ENCODE results near the gene SHLD1. TPM values are rescaled to one million over a fixed set of nuclear protein-coding genes. Genes with fewer than 3 reads are reported as not detected.
"Not testable (repeated sequence)": the region's sequence is repeated elsewhere in the genome, so short reads cannot be mapped to it uniquely, and the experiment has no call there.

SHLD1 gene
- total RNA-seq, 1 donor from 2014 or later: 4.1 TPM

DNA sequence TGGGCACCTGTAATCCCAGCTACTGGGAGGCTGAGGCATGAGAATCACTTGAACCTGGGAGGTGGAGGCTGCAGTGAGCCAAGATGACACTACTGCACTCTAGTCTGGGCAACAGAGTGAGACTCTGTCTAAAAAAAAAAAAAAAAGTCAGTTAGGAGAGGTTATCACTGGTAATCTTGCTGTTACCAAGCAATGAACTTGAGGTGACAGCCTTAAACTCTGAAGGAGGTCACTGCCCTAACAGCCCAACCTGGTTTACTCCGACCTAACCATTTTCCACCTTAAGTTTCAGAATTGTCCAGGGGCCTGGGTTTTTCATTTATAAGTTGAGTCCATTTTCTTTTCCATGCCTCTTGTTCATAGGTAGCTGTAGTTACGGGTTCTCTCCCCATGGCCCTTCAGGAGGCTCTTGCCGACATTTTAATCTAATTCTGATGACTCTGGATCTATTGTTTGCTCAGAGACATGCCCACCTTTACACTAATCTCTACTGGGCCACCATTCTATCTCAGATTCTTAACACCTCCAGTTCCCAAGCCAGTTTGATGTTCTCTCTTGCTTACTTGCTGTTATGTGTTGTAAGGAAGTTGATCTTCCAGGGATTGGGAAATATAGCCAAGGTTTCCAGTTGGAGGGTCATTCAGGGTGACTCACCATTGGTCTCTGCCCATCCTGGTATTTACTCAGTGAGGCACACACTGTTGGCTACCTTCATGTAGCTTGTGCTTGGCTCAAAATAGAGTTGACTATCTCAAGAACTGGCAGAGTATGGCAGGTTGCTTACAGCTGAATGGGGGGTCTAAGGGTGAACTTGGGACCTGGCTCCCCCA lies 29.1 kb downstream of the SHLD1 start:
- no peaks in the 10 kb centered on the region for H3K27me3 Mint-ChIP-seq (ENCODE audit: unreplicated experiment)
- H3K27ac Mint-ChIP-seq (ENCODE audit: unreplicated experiment): no peak overlapping the region
- TF ChIP-seq, protein P1, sequence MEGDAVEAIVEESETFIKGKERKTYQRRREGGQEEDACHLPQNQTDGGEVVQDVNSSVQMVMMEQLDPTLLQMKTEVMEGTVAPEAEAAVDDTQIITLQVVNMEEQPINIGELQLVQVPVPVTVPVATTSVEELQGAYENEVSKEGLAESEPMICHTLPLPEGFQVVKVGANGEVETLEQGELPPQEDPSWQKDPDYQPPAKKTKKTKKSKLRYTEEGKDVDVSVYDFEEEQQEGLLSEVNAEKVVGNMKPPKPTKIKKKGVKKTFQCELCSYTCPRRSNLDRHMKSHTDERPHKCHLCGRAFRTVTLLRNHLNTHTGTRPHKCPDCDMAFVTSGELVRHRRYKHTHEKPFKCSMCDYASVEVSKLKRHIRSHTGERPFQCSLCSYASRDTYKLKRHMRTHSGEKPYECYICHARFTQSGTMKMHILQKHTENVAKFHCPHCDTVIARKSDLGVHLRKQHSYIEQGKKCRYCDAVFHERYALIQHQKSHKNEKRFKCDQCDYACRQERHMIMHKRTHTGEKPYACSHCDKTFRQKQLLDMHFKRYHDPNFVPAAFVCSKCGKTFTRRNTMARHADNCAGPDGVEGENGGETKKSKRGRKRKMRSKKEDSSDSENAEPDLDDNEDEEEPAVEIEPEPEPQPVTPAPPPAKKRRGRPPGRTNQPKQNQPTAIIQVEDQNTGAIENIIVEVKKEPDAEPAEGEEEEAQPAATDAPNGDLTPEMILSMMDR (IDR thresholded peaks at IDR 0.05): no peak
- H3K9me3 Mint-ChIP-seq (ENCODE audit: unreplicated experiment): no peaks in the 10 kb centered on the region
- H3K4me3 Mint-ChIP-seq (ENCODE audit: unreplicated experiment): no peak overlapping the region
- no peak for DNase-seq (ENCODE audit: extremely low spot score, unreplicated experiment)
- peaks cover 11% of the 10 kb centered on the region for H3K36me3 Mint-ChIP-seq (ENCODE audit: unreplicated experiment)
- no peaks in the 10 kb centered on the region for H3K4me1 Mint-ChIP-seq (ENCODE audit: unreplicated experiment)

DNA sequence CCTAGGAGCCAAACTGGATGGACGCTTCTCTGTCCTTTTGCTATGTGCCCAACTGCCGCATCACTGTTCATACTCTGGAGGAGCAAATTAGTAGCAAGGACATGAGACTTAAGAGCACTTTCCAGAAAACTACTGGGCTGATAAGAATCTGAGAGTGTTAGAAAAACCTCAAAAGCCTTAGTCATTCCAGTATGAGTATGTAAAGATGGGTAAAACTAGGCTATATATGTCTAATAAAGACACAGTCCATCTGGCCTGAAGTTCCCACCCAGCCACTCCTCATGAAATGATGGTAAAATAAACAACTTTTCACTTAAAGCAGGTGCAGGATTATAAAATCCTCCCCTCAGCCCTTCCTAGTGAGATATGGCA lies 30.6 kb downstream of the SHLD1 start:
- Mint-ChIP-seq H3K36me3 (ENCODE audit: unreplicated experiment) (peaks cover 5% of the 10 kb centered on the region), H3K4me1 (ENCODE audit: unreplicated experiment) (no peaks in the 10 kb centered on the region), H3K27ac (ENCODE audit: unreplicated experiment) (no peak overlapping the region), H3K27me3 (ENCODE audit: unreplicated experiment) (no peaks in the 10 kb centered on the region), H3K9me3 (ENCODE audit: unreplicated experiment) (no peaks in the 10 kb centered on the region), H3K4me3 (ENCODE audit: unreplicated experiment) (no peak overlapping the region)
- DNase-seq (ENCODE audit: extremely low spot score, unreplicated experiment): no peak
- TF ChIP-seq, protein P1 (IDR thresholded peaks at IDR 0.05): no peak

DNA sequence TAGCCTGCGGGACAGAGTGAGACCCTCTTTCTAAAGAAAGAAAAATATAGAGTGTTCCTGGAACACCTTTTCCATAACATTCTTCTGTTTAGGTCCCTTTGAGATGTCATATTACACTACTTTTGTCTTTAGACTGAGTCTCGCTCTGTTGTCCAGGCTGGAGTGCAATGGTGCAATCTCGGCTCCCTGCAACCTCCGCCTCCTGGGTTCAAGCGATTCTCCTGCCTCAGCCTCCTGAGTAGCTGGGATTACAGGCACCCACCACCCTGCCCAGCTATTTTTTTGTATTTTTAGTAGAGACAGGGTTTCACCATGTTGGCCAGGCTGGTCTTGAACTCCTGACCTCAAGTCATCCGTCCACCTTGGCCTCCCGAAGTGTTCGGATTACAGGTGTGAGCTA lies 31.2 kb downstream of the SHLD1 start:
- not testable (repeated sequence) for H3K36me3 Mint-ChIP-seq (ENCODE audit: unreplicated experiment); DNase-seq (ENCODE audit: extremely low spot score, unreplicated experiment); H3K4me3 Mint-ChIP-seq (ENCODE audit: unreplicated experiment); H3K27ac Mint-ChIP-seq (ENCODE audit: unreplicated experiment); H3K27me3 Mint-ChIP-seq (ENCODE audit: unreplicated experiment); H3K9me3 Mint-ChIP-seq (ENCODE audit: unreplicated experiment); H3K4me1 Mint-ChIP-seq (ENCODE audit: unreplicated experiment)

DNA sequence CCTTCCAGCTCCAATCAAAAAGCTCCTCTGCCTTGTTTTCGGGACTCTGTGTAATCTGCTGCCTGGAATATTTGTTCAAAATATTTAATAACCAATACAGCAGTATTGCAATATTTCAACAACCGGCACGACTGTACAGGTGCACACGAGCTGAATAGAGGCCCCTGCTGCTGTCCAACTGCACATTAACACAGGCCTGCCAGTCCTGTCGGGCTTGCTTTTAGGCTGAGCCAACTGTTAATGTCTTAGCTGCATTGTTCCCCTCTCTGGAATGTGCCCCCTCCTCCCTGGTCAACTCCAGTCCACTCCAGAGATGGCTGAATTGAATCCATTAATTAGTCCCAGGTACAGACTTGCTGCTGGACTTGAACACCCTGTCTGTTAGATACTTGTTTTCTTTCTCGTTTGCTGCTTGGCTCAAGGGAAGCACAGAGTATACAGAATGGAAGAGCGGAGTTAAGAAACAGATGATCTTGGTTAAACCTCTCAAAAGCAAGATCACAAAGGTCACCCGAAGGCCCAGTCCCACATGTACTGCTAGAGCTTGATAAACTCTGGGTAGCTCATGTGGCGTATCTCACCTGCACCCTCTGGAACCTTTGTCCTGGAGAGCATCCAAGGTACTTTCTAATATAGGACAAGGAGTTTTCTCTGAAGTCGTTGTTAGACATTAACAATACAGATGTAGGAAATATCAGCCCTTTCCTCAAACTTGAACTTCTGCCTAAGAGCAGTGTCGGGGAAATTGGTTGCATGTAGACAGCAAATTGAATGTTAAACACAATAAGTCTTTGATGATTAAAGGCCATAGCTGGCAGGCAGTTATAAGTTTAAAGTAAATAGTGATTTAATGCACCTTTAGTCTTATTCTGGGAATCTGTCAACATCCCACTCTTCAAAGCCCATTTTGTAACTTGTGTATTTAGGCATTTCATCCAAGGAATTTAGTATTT lies 31.9 kb downstream of the SHLD1 start:
- Mint-ChIP-seq H3K9me3 (ENCODE audit: unreplicated experiment) (no peaks in the 10 kb centered on the region), H3K36me3 (ENCODE audit: unreplicated experiment) (peaks cover 5% of the 10 kb centered on the region), H3K4me1 (ENCODE audit: unreplicated experiment) (peaks cover 6% of the 10 kb centered on the region), H3K27me3 (ENCODE audit: unreplicated experiment) (no peaks in the 10 kb centered on the region), H3K27ac (ENCODE audit: unreplicated experiment) (no peak overlapping the region), H3K4me3 (ENCODE audit: unreplicated experiment) (no peak overlapping the region)
- TF ChIP-seq, protein P1 (IDR thresholded peaks at IDR 0.05): no peak
- DNase-seq (ENCODE audit: extremely low spot score, unreplicated experiment): no peak

DNA sequence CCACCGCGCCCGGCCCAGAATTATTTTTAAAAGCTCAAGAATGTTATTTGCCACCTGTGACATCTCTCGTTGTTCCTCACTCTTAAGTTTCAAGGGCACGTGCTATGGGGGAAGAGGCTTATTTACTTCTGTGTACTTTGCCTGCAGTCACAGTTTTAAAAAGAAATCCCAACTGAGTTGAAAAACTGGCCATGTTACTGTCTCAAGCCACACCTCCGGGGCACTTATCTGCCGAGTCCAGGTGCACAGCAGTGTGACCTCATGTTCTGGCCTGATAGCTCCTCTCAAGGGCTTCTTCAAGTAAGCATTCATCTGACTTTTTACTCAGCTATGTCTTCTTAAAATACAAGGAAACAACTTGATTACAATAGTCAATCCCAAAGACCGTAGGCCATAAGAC lies 34.5 kb downstream of the SHLD1 start:
- no peak for DNase-seq (ENCODE audit: extremely low spot score, unreplicated experiment)
- no peaks in the 10 kb centered on the region for H3K27me3 Mint-ChIP-seq (ENCODE audit: unreplicated experiment)
- H3K4me1 Mint-ChIP-seq (ENCODE audit: unreplicated experiment): peaks cover 21% of the 10 kb centered on the region
- TF ChIP-seq, protein P1 (IDR thresholded peaks at IDR 0.05): no peak
- no peaks in the 10 kb centered on the region for H3K36me3 Mint-ChIP-seq (ENCODE audit: unreplicated experiment)
- H3K4me3 Mint-ChIP-seq (ENCODE audit: unreplicated experiment): no peak overlapping the region
- no peak overlapping the region for H3K27ac Mint-ChIP-seq (ENCODE audit: unreplicated experiment)
- no peaks in the 10 kb centered on the region for H3K9me3 Mint-ChIP-seq (ENCODE audit: unreplicated experiment)
